Kidney epithelial cell (primary cell): Measurements from ENCODE around the gene LCAT. TPM values are rescaled to one million over a fixed set of nuclear protein-coding genes. Genes with fewer than 3 reads are reported as not detected.
A peak's percentile ranks its signal among the peaks of the same experiment; 100 is the strongest.

Experiments used
- DNase-seq: peaks from one replicate; pipeline ENCODE4 v3.0.0-alpha.2; 2010; ENCODE audit warnings: low read depth
- H3K27me3 ChIP-seq: 2 replicates; pipeline ENCODE4 v1.6.0; 2011; ENCODE audit warnings: low read length; ENCODE audit not compliant: control insufficient read depth, insufficient read depth
- H3K36me3 ChIP-seq: 2 replicates; pipeline ENCODE4 v1.5.1; 2011; ENCODE audit warnings: low read length; ENCODE audit not compliant: control insufficient read depth, insufficient read depth
- H3K4me3 ChIP-seq: 2 replicates; pipeline ENCODE4 v1.5.1; 2011; ENCODE audit warnings: low read depth, mild to moderate bottlenecking, control low read depth, low read length
- CTCF ChIP-seq: IDR thresholded peaks from 2 replicates; pipeline ENCODE4 v1.5.1; 2011; ENCODE audit warnings: mild to moderate bottlenecking, moderate library complexity, low read length, control low read depth, inconsistent platforms; ENCODE audit not compliant: insufficient read depth, poor library complexity, severe bottlenecking
- total RNA-seq: library from RNA; depleted of rRNA; stranded (reverse); fragments of >200 nt; gene quantifications from 2 replicates; pipeline ENCODE4 v1.2.3, GENCODE V29; 2015

Gene LCAT
- total RNA-seq, 1 donor from 2014 or later: 3.7 TPM

DNA sequence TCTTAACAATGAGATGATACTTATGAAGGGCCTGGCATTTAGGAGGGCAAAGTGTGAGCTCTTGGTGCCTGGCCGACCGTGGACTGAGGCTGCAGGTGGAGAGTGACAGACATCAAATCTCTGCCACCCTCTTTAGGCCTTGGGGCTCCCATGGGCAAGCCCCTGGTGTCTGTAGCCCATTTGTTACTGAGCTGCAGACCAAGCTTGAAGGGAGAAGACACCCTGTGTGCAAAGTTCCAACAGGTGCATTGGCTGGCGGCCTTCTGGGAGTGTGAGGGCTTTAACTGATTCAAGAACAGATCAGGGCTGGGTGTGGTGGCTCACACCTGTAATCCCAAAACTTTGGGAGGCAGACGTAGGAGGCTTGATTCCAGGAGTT lies 11.5 kb downstream of the LCAT start:
- Histone ChIP-seq H3K36me3 (peaks cover 2% of the 10 kb centered on the region), H3K4me3 (no peak overlapping the region), H3K27me3 (no peaks in the 10 kb centered on the region)
- TF ChIP-seq CTCF: no peak
- DNase-seq: no peak

- no peak for DNase-seq
- peak; percentile 8 for TF ChIP-seq CTCF
- Histone ChIP-seq H3K36me3 (peaks cover 2% of the 10 kb centered on the region), H3K4me3 (no peak within 1 kb of the TSS), H3K27me3 (no peaks in the 10 kb centered on the region)
Observed at GRCh38 chr16:67931712-67932461, 12.0 kb downstream of the LCAT start, which contains the start of gene CTRL. Gene CTRL, minus strand, starts transcription at chr16:67931862. Its CDS starts 10 bp downstream, at chr16:67931852.

DNA sequence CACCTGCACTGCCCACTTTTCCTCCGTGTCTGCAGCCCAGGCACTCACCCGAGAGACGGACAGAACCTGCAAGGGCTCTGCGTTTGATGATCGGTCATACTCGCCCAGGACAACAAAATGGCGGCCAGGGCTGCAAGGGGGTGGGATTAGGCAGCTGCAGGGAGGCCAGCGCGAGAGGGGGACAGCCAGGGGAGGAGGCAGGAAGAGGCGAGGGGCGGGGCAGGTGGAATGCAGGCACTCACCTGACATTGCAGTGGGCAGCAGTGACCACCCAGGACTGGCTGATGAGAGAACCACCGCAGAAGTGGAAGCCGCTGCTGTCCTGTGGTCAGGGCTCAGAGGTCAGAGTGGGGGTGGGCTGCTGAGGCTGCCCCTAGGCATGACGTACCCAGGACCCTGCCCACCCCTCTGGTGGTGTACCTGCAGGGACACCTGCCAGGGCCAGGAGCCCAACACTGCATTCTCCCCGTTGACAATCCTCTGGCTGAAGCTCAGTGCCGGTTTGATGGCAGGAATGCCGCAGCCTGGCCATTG lies 13.2 kb downstream of the LCAT start:
- Histone ChIP-seq H3K36me3 (peaks cover 2% of the 10 kb centered on the region), H3K27me3 (no peaks in the 10 kb centered on the region), H3K4me3 (no peak overlapping the region)
- DNase-seq: no peak
- TF ChIP-seq CTCF: no peak

- no peak for TF ChIP-seq CTCF
- H3K36me3 ChIP-seq: peaks cover 2% of the 10 kb centered on the region
- no peak for DNase-seq
- H3K4me3 ChIP-seq: no peak overlapping the region
- H3K27me3 ChIP-seq: no peaks in the 10 kb centered on the region
Observed at GRCh38 chr16:67930191-67930590, 13.7 kb downstream of the LCAT start.

- Histone ChIP-seq H3K27me3 (no peaks in the 10 kb centered on the region), H3K4me3 (no peak overlapping the region), H3K36me3 (peaks cover 2% of the 10 kb centered on the region)
- peak; percentile 95 for TF ChIP-seq CTCF
- DNase-seq: no peak
Observed at GRCh38 chr16:67928561-67929364, 15.2 kb downstream of the LCAT start.
